ENCODE data around the gene EXOSC2.

The EXOSC2 gene

DNA sequence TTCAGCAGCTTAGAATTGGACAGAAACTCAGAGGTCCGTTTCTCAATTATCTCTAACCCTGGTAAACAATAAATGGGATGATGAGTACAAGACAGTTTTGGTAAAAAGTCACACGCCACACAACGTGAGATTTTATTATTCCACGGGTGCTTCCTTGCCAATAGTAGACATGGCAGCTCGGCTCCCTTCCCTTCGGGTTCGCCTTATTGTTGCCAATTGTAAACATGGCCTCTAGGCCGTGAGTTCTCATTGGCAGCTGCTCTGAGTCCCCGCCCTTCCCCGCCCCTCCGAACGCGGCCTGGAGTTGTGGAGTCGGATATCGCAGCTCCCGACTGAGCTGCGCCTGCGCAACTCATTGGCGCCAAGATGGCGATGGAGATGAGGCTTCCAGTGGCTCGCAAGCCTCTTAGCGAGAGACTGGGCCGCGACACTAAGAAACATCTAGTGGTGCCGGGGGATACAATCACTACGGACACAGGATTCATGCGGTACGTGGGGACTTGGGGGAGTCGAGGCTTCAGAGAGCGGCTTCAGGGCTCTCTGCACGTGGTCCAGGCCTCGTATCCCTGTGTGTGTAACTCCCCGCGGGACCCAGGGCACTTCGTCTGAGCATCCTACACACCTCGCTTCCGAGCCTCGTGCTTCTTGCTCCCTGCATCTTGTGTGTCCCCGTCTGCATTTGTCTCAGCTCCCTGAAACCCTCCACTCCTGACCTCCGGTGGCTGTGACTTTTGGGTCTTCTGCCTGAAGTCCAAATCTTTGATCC, at the start of gene EXOSC2:
Gene EXOSC2, plus strand, starts transcription at position 355 of the 766 bp plus-strand sequence. Its CDS starts 12 bp downstream, at position 367.
- DNase-seq (ENCODE audit: low read depth): peak; percentile 97

- DNase-seq (ENCODE audit: low read depth): no peak
Measured at GRCh38 chr9:130651221-130651620, 42.4 kb upstream of the EXOSC2 start.

DNA sequence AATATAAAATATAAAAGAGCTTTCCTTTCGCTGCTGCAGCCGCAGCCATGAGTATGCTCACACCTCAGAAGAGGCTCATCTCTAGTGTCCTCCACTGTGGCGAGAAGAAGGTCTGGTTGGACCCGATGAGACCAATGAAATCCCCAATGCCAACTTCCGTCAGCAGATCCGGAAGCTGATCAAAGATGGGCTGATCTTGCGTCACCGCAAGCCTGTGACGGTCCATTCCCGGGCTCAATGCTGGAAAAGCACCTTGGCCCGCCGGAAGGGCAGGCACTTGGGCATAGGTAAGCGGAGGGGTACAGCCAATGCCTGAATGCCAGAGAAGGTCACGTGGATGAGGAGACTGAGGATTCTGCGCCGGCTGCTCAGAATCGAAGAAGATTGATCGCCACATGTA, 41.8 kb upstream of the EXOSC2 start:
- DNase-seq (ENCODE audit: low read depth): no peak

DNA sequence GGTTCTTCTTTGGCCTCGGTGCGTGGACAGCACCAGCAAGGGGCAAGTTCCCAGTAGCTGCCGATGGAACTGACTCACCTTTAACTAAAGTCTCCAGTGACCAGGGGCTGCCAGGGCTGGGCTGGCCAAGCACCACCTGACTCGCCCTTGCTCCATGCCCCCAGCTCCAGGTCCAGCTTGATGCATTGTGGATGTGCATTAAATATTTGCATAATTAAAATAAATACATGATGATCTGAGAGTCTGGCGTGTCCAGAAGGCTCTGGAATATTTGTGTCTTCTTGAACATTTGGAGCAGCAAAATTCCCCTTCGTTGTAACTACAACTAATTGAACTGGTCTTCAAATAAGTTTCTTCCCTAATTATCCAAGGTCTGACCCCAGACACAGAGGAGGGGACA, 38.7 kb upstream of the EXOSC2 start:
- no peak for DNase-seq (ENCODE audit: low read depth)

GRCh38 chr9:130658893-130659698, 34.5 kb upstream of the EXOSC2 start:
- no peak for DNase-seq (ENCODE audit: low read depth)

DNA sequence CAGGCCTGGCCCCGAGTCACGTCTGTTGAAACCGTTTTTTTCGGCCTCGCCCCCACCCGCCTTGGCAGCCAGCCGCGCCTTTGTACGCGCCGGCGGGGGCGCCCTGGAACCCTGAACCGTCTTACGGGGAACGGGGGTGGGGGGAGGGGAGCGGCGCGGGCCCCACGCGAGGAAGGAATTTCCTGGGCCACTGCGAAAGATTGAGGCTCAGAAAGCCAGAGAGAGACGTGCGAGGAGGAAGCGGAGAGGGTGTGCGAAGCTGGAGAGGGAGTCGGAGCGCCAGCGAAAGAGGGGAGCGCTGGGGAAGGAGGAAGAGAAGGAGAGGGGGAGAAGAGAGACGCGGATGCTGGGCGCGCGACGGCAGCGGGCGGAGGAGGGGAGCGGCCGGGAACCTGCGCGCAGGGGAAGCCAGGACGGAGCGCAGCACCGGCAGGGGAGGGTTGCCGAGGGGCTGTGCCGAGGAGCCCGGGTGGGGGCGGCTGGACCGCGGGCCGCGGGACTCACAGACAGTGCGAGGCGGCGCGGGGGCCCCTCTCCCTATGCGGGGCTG, 33.8 kb upstream of the EXOSC2 start:
- no peak for DNase-seq (ENCODE audit: low read depth)

DNA sequence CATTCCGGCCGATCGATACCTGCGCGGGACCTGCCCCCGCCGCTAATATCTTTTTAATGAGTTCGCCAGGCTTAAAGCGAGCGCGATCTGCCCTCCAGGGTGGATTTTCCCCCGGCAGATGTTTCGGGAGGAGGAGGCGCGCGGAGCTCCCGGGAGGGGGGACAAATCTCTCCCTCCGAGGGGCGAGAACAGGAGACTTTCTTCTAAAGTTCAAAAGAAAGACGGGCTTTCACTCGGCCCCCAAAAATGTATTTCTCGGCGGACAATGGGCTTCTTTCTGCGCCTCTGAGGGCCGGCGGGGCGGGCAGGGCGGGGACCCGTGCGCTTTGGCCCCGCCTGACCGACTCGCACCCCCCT, 33.3 kb upstream of the EXOSC2 start:
- DNase-seq (ENCODE audit: low read depth): no peak

DNA sequence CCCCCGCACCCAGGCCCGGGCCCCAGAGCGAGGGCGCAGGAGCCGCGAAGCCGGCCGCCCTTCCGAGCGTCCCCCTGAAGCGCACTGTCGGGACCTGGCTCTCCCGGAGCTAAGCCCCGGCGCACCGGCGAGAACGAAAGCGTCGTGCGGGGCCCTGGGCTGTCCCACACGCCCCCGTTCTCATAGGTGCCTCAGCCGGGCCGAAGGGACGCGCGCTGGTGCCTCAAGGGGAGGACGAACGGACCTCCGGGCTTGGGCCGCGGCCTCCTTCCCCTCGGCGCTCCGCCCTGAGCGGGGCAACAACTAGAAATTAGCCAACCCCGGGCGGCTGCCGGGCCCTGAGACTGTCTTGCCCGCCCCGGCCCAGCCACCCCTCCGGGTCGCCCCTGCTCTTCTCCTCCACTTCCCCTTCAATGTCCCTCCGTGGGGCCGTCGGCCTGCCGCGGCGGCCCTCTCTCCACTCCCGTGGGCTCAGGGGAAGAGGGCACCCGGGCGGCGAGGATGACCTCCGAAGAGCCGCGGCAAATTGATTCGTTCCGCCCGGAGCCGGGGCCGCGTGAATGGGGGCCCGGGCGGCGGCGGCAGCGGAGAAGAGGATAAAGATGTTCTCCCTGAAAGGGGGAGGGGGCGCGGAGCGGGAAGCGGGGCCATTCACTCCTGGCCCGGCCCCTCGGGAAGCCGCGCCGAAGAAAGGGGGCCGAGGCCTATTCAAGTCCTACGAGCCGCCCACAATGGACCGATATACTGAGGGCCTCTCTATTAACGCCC, 32.7 kb upstream of the EXOSC2 start:
- no peak for DNase-seq (ENCODE audit: low read depth)

- DNase-seq (ENCODE audit: low read depth): no peak
Measured at GRCh38 chr9:130661451-130662098, 32.0 kb upstream of the EXOSC2 start.

GRCh38 chr9:130662099-130662969, 31.2 kb upstream of the EXOSC2 start:
- no peak for DNase-seq (ENCODE audit: low read depth)

DNA sequence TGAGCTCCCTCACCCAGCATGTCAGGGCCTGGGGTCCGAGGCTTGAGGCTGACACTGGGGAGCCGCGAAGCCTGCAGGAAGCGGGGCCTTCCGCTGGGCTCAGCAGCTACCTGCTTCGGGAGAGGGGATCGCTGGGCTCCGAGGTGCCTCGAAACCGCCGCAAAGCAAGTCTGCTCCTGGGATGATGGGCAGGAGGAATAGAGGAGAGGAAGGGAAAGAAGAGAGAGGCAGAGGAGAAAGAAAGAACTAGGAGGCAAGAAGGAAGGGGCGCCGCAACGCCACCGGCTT, 30.7 kb upstream of the EXOSC2 start:
- no peak for DNase-seq (ENCODE audit: low read depth)

DNA sequence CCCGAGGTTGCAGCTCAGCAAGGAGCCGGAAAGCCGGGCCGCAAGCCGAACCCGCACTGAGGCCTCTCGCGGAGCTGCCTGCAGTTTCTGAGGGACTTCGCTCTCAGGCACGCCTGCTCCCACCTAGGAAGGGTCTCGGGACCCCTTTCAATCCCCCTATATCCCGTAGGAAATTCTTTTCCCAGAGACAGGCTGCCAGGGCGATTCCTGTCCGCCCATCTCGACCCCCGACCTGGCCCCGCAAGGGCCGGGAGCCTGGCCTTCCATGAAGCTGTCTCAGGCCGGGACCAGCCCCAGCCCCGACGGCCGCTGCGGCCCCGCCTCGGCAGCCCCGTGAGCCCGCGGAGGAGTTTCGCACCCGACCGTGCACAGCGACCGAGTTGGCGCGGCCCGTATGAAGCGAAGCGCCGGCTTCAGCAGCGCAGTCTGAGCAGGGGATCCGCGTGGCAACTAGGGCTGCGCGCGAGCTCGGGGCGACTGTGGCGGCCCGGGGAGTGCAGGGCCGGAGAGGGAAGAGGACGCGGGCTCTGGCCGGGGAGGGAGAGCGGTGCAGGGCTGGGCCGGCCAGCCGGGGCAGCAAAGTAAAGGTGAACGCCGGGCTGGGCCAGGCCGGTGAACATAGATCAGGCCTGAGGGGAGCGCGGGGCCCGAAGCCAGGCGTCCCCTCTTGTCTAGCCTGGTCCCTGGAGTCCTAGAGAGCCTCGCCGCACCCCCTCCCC, 30.2 kb upstream of the EXOSC2 start:
- DNase-seq (ENCODE audit: low read depth): no peak

DNA sequence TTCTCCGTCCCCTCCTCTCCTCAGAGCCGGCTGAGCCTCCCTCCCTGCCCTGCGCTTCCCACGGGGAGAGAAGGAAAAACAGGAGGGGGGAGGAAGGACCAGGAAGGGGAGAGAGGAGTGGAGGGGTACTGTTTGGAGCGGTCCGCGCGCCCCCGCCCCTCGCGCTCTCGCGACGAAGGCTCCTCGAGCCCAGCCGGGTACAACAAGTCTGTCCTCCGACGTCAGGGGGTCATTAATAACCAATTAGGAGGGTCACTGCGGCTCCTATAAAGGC, 29.7 kb upstream of the EXOSC2 start:
- DNase-seq (ENCODE audit: low read depth): no peak

DNA sequence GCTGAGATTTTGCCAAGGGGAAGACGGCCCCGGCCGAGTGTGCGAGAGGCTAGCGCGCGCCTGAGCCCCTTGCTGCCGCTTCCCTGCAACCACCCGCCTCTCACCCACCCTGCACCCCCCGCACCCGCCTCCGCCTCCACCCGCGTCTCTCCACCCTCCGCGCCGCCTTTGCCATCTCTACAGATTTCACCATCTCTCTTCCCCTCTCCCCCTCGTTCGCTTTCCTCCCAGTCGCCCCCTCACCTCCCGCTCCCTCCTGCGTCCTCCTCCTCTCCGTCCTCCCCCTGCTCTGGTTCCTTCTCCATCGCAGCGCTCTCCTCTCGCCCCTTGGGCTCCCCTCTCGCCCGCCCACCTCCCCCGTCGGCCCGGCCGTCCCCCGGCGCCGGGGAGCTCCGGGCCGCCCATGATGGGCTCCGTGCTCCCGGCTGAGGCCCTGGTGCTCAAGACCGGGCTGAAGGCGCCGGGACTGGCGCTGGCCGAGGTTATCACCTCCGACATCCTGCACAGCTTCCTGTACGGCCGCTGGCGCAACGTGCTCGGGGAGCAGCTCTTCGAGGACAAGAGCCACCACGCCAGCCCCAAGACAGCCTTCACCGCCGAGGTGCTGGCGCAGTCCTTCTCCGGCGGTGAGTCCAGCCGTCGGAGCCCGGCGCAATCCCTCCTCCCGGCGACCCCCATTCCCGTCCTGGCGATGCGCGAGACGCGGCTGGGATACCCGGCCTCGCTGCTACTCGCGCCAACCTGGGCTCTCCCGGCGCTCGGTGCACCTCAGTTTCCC, 29.1 kb upstream of the EXOSC2 start, which contains the start of gene PRDM12:
Gene PRDM12, plus strand, starts transcription at position 344 of the 778 bp plus-strand sequence. Its CDS starts 60 bp downstream, at position 404.
- no peak for DNase-seq (ENCODE audit: low read depth)

- DNase-seq (ENCODE audit: low read depth): no peak
Measured at GRCh38 chr9:130665029-130665430, 28.6 kb upstream of the EXOSC2 start.

DNA sequence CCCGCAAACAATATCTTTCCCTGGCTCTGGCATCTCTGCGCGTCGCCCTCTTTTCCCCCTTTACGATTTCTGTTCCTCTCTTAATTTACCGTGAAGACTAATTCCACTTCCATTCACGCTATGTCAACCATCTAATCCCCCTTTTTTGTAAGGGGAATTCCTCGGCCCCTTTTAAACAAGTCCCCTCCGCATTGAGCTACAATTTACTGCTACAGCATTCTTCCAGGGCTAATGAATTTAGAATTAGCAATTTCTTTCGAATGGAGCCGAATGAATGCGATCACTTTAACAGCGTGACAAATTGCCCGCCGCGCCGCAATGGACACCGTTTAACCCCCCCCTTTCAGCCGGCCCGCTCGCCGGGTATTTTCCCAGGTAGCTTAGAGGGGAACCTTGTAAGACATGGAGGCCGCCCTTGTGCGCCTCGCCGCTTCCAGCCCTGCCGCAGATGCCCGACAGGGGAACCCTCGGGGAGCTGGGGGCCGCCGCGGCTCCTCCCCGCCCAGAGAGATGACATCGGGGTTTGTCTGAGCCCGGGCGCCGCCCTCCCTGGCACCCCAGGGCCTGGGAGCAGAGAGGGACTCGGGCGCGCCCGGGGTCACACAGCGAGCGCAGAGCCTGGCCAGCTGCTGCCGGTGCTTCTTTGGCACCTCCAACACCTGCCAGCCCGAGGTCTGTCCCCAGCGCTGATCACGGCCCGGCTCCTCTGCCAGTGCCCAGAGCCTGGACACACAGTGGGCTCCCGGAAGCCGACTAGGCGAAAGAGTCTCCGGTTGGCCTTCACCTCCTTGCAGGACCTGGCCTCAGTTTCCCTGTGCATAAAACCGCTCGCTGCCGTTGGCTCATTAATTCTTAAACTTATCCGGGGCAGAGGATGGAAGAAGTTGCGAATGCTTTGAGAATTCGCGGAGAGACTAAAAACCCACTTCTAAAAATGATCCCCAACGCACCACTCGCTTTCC, 27.9 kb upstream of the EXOSC2 start:
- DNase-seq (ENCODE audit: low read depth): no peak

GRCh38 chr9:130666393-130667119, 27.0 kb upstream of the EXOSC2 start:
- DNase-seq (ENCODE audit: low read depth): no peak

DNA sequence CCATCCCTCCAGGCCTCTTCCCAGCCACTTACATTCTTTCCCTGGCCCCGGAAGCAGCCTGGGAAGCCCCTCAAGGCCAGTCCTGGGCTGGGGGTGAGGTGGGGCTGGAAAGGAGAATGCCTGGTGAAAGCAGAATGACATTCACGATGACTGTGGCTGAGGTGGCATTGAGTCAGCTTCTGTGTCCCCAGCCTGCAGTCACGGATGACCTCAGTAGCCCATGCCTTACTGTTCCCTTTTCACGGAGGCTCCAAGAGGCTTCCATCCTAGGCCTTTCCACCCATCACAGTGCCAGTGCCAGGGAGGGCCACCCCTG, 26.5 kb upstream of the EXOSC2 start:
- no peak for DNase-seq (ENCODE audit: low read depth)
